ENCODE results near the gene FGF14. TPM values are rescaled to one million over a fixed set of nuclear protein-coding genes. Genes with fewer than 3 reads are reported as not detected.

The FGF14 gene
- total RNA-seq, 5 donors from 2014 or later (not counting 1 experiment from before 2014, with no cell fraction given), result 0.03 TPM; not detected in 3

GRCh38 chr13:102128216-102128810, 273.5 kb downstream of the FGF14 start:
- ChIA-PET CTCF (no interaction called here), POLR2A (no interaction called here)
- Histone ChIP-seq H3K27me3 (replicated peaks in 1 of 2; ENCODE audit: control insufficient read depth in 2 of 2, extremely low read depth in 1 of 2, insufficient read depth in 2 of 2, low read length in 1 of 2) (no peaks in the 10 kb centered on the region), H3K36me3 (ENCODE audit: control insufficient read depth in 2 of 2, extremely low read depth in 1 of 2, insufficient read depth in 1 of 2, low read length in 1 of 2) (no peaks in the 10 kb centered on the region), H3K4me1 (ENCODE audit: control insufficient read depth in 1 of 2, extremely low read depth in 1 of 2, insufficient read depth in 2 of 2, low read length in 2 of 2) (no peaks in the 10 kb centered on the region), H3K9me3 (no peaks in the 10 kb centered on the region), H3K4me3 (ENCODE audit: control insufficient read depth in 1 of 2, extremely low read depth in 1 of 2, low read length in 1 of 2) (no peak overlapping the region), H3K27ac (ENCODE audit: low read length) (no peak overlapping the region)
- WGBS (ENCODE audit: insufficient coverage), result 36% methylated on average over 1 of the region's 4 CpGs
- Mint-ChIP-seq H3K27me3 (peaks cover 5 to 11% of the 10 kb centered on the region in 2 donors), H3K9me3 (no peaks in the 10 kb centered on the region), H3K4me1 (no peaks in the 10 kb centered on the region), H3K27ac (no peak overlapping the region), H3K36me3 (no peaks in the 10 kb centered on the region), H3K4me3 (no peak overlapping the region)
- ATAC-seq (replicated peaks in 1 of 4) (no peak), DNase-seq (no peak)

GRCh38 chr13:102127153-102127552, 274.7 kb downstream of the FGF14 start:
- no peaks in the 10 kb centered on the region for H3K9me3 ChIP-seq
- no peaks in the 10 kb centered on the region for H3K4me1 ChIP-seq (ENCODE audit: control insufficient read depth in 1 of 2, extremely low read depth in 1 of 2, insufficient read depth in 2 of 2, low read length in 2 of 2)
- no peak overlapping the region for H3K4me3 Mint-ChIP-seq
- H3K36me3 ChIP-seq (ENCODE audit: control insufficient read depth in 2 of 2, extremely low read depth in 1 of 2, insufficient read depth in 1 of 2, low read length in 1 of 2), result no peaks in the 10 kb centered on the region
- H3K36me3 Mint-ChIP-seq, result no peaks in the 10 kb centered on the region
- WGBS (ENCODE audit: insufficient coverage), result no CpG with 5 or more reads among the region's 1 CpG
- H3K4me1 Mint-ChIP-seq, result no peaks in the 10 kb centered on the region
- peaks cover 5 to 11% of the 10 kb centered on the region in 2 donors for H3K27me3 Mint-ChIP-seq
- no peak overlapping the region for H3K4me3 ChIP-seq (ENCODE audit: control insufficient read depth in 1 of 2, extremely low read depth in 1 of 2, low read length in 1 of 2)
- H3K27me3 ChIP-seq (replicated peaks in 1 of 2; ENCODE audit: control insufficient read depth in 2 of 2, extremely low read depth in 1 of 2, insufficient read depth in 2 of 2, low read length in 1 of 2), result no peaks in the 10 kb centered on the region
- H3K27ac ChIP-seq (ENCODE audit: low read length), result no peak overlapping the region
- POLR2A ChIA-PET, result no interaction called here
- CTCF ChIA-PET, result no interaction called here
- no peak overlapping the region for H3K27ac Mint-ChIP-seq
- no peaks in the 10 kb centered on the region for H3K9me3 Mint-ChIP-seq
- no peak for ATAC-seq (replicated peaks in 1 of 4)
- DNase-seq, result no peak

GRCh38 chr13:102122147-102122546, 279.7 kb downstream of the FGF14 start:
- peaks cover 0 to 8% of the 10 kb centered on the region in 2 donors for H3K27me3 Mint-ChIP-seq
- Histone ChIP-seq H3K4me3 (ENCODE audit: control insufficient read depth in 1 of 2, extremely low read depth in 1 of 2, low read length in 1 of 2) (no peak overlapping the region), H3K4me1 (ENCODE audit: control insufficient read depth in 1 of 2, extremely low read depth in 1 of 2, insufficient read depth in 2 of 2, low read length in 2 of 2) (no peaks in the 10 kb centered on the region), H3K9me3 (no peaks in the 10 kb centered on the region), H3K27ac (ENCODE audit: low read length) (no peak overlapping the region), H3K27me3 (replicated peaks in 1 of 2; ENCODE audit: control insufficient read depth in 2 of 2, extremely low read depth in 1 of 2, insufficient read depth in 2 of 2, low read length in 1 of 2) (no peaks in the 10 kb centered on the region), H3K36me3 (ENCODE audit: control insufficient read depth in 2 of 2, extremely low read depth in 1 of 2, insufficient read depth in 1 of 2, low read length in 1 of 2) (no peaks in the 10 kb centered on the region)
- H3K27ac Mint-ChIP-seq, result no peak overlapping the region
- no peaks in the 10 kb centered on the region for H3K9me3 Mint-ChIP-seq
- H3K4me1 Mint-ChIP-seq, result no peaks in the 10 kb centered on the region
- CTCF ChIA-PET, result no interaction called here
- DNase-seq (no peak), ATAC-seq (replicated peaks in 1 of 4) (no peak)
- 96% methylated on average over 2 of the region's 4 CpGs for WGBS (ENCODE audit: insufficient coverage)
- no peak overlapping the region for H3K4me3 Mint-ChIP-seq
- H3K36me3 Mint-ChIP-seq, result no peaks in the 10 kb centered on the region
- POLR2A ChIA-PET, result no interaction called here

GRCh38 chr13:102117175-102117831, 284.5 kb downstream of the FGF14 start:
- ChIA-PET POLR2A (no interaction called here), CTCF (no interaction called here)
- Mint-ChIP-seq H3K9me3 (no peaks in the 10 kb centered on the region), H3K4me3 (no peak overlapping the region), H3K27ac (no peak overlapping the region), H3K36me3 (no peaks in the 10 kb centered on the region), H3K27me3 (peaks cover 2 to 8% of the 10 kb centered on the region in 2 donors), H3K4me1 (no peaks in the 10 kb centered on the region)
- Histone ChIP-seq H3K27me3 (replicated peaks in 1 of 2; ENCODE audit: control insufficient read depth in 2 of 2, extremely low read depth in 1 of 2, insufficient read depth in 2 of 2, low read length in 1 of 2) (no peaks in the 10 kb centered on the region), H3K4me3 (ENCODE audit: control insufficient read depth in 1 of 2, extremely low read depth in 1 of 2, low read length in 1 of 2) (no peak overlapping the region), H3K36me3 (ENCODE audit: control insufficient read depth in 2 of 2, extremely low read depth in 1 of 2, insufficient read depth in 1 of 2, low read length in 1 of 2) (no peaks in the 10 kb centered on the region), H3K4me1 (ENCODE audit: control insufficient read depth in 1 of 2, extremely low read depth in 1 of 2, insufficient read depth in 2 of 2, low read length in 2 of 2) (no peaks in the 10 kb centered on the region), H3K9me3 (no peaks in the 10 kb centered on the region), H3K27ac (ENCODE audit: low read length) (no peak overlapping the region)
- ATAC-seq (replicated peaks in 1 of 4) (no peak), DNase-seq (no peak)
- WGBS (ENCODE audit: insufficient coverage), result 65% methylated on average over 4 of the region's 7 CpGs

GRCh38 chr13:102103469-102103868, 298.4 kb downstream of the FGF14 start:
- Histone ChIP-seq H3K27ac (ENCODE audit: low read length) (no peak overlapping the region), H3K27me3 (replicated peaks in 1 of 2; ENCODE audit: control insufficient read depth in 2 of 2, extremely low read depth in 1 of 2, insufficient read depth in 2 of 2, low read length in 1 of 2) (no peaks in the 10 kb centered on the region), H3K4me1 (ENCODE audit: control insufficient read depth in 1 of 2, extremely low read depth in 1 of 2, insufficient read depth in 2 of 2, low read length in 2 of 2) (no peaks in the 10 kb centered on the region), H3K36me3 (ENCODE audit: control insufficient read depth in 2 of 2, extremely low read depth in 1 of 2, insufficient read depth in 1 of 2, low read length in 1 of 2) (no peaks in the 10 kb centered on the region), H3K9me3 (no peaks in the 10 kb centered on the region), H3K4me3 (ENCODE audit: control insufficient read depth in 1 of 2, extremely low read depth in 1 of 2, low read length in 1 of 2) (no peak overlapping the region)
- ATAC-seq (replicated peaks in 1 of 4) (no peak), DNase-seq (no peak)
- ChIA-PET POLR2A (no interaction called here), CTCF (no interaction called here)
- no peaks in the 10 kb centered on the region for H3K36me3 Mint-ChIP-seq
- H3K27me3 Mint-ChIP-seq, result no peaks in the 10 kb centered on the region
- H3K4me3 Mint-ChIP-seq, result no peak overlapping the region
- no peak overlapping the region for H3K27ac Mint-ChIP-seq
- WGBS (ENCODE audit: insufficient coverage), result 69% methylated on average over 3 of the region's 3 CpGs
- no peaks in the 10 kb centered on the region for H3K4me1 Mint-ChIP-seq
- H3K9me3 Mint-ChIP-seq, result peaks cover 0 to 3% (median 0%) of the 10 kb centered on the region in 3 donors

GRCh38 chr13:102100234-102100633, 301.6 kb downstream of the FGF14 start:
- CTCF ChIA-PET, result no interaction called here
- Histone ChIP-seq H3K36me3 (ENCODE audit: control insufficient read depth in 2 of 2, extremely low read depth in 1 of 2, insufficient read depth in 1 of 2, low read length in 1 of 2) (no peaks in the 10 kb centered on the region), H3K4me3 (ENCODE audit: control insufficient read depth in 1 of 2, extremely low read depth in 1 of 2, low read length in 1 of 2) (no peak overlapping the region), H3K27ac (ENCODE audit: low read length) (no peak overlapping the region), H3K4me1 (ENCODE audit: control insufficient read depth in 1 of 2, extremely low read depth in 1 of 2, insufficient read depth in 2 of 2, low read length in 2 of 2) (no peaks in the 10 kb centered on the region), H3K27me3 (replicated peaks in 1 of 2; ENCODE audit: control insufficient read depth in 2 of 2, extremely low read depth in 1 of 2, insufficient read depth in 2 of 2, low read length in 1 of 2) (no peaks in the 10 kb centered on the region), H3K9me3 (no peaks in the 10 kb centered on the region)
- DNase-seq, result no peak
- 100% methylated on average over 2 of the region's 3 CpGs for WGBS (ENCODE audit: insufficient coverage)
- no peaks in the 10 kb centered on the region for H3K27me3 Mint-ChIP-seq
- no peaks in the 10 kb centered on the region for H3K36me3 Mint-ChIP-seq
- no peak overlapping the region for H3K4me3 Mint-ChIP-seq
- H3K4me1 Mint-ChIP-seq, result no peaks in the 10 kb centered on the region
- no peak for ATAC-seq (replicated peaks in 1 of 4)
- POLR2A ChIA-PET, result no interaction called here
- peaks cover 0 to 3% (median 0%) of the 10 kb centered on the region in 3 donors for H3K9me3 Mint-ChIP-seq
- H3K27ac Mint-ChIP-seq, result no peak overlapping the region
